Neural cell (in vitro differentiated cells): ENCODE results near the gene GLT1D1. TPM values are rescaled to one million over a fixed set of nuclear protein-coding genes. Genes with fewer than 3 reads are reported as not detected.

Source experiments
- H2AFZ ChIP-seq: fragments of 200-600, 300-800 bp; sonication (generic), shearing (Covaris generic); 2 replicates; pipeline ENCODE4 v1.6.0; 2014; ENCODE audit warnings: low read depth, mild to moderate bottlenecking, antibody characterized with exemption, low read length, moderate library complexity
- H3F3A ChIP-seq: fragments of 200-600 bp; shearing (Covaris generic); 2 replicates; pipeline ENCODE4 v1.6.1; 2016; ENCODE audit warnings: mild to moderate bottlenecking, moderate library complexity, mixed read lengths, antibody characterized with exemption, low read length; ENCODE audit not compliant: insufficient read depth, poor library complexity, severe bottlenecking
- H3K27ac ChIP-seq: fragments of 200-600, 300-800 bp; sonication (generic), shearing (Covaris generic); 2 replicates; pipeline ENCODE4 v1.5.1; 2014; ENCODE audit warnings: mild to moderate bottlenecking, low read length, moderate library complexity
- H3K27me3 ChIP-seq: fragments of 300-800, 200-600 bp; sonication (generic), shearing (Covaris generic); 2 replicates; pipeline ENCODE4 v1.6.0; 2014; ENCODE audit warnings: mild to moderate bottlenecking, low read depth, low read length, moderate library complexity; ENCODE audit not compliant: insufficient read depth
- H3K36me3 ChIP-seq: fragments of 300-800, 200-600 bp; sonication (generic), shearing (Covaris generic); 2 replicates; pipeline ENCODE4 v1.5.1; 2014; ENCODE audit warnings: mild to moderate bottlenecking, antibody characterized with exemption, low read length, moderate library complexity; ENCODE audit not compliant: insufficient read depth
- H3K4me2 ChIP-seq: fragments of 300-800, 200-600 bp; sonication (generic), shearing (Covaris generic); 2 replicates; pipeline ENCODE4 v1.6.0; 2014; ENCODE audit warnings: mild to moderate bottlenecking, low read length
- H3K4me3 ChIP-seq: fragments of 300-800, 200-600 bp; sonication (generic), shearing (Covaris generic); 2 replicates; pipeline ENCODE4 v1.5.1; 2014; ENCODE audit warnings: mild to moderate bottlenecking, low read length, moderate library complexity
- H3K79me2 ChIP-seq: fragments of 200-600 bp; shearing (Covaris generic); replicated peaks from 2 replicates; pipeline ENCODE4 v1.6.0; 2014; ENCODE audit warnings: mild to moderate bottlenecking, low read length, moderate library complexity; ENCODE audit not compliant: insufficient read depth
- H3K9ac ChIP-seq: fragments of 300-800, 200-600 bp; sonication (generic), shearing (Covaris generic); 2 replicates; pipeline ENCODE4 v1.6.1; 2016; ENCODE audit warnings: mild to moderate bottlenecking, low read length, mixed read lengths
- H3K9me2 ChIP-seq: fragments of 200-600 bp; shearing (Covaris generic); 2 replicates; pipeline ENCODE4 v1.6.1; 2016; ENCODE audit warnings: mild to moderate bottlenecking, low read length, mixed read lengths; ENCODE audit not compliant: insufficient read depth
- H3K9me3 ChIP-seq: fragments of 200-600, 300-800 bp; sonication (generic), shearing (Covaris generic); 2 replicates; pipeline ENCODE4 v1.6.1; 2016; ENCODE audit warnings: mild to moderate bottlenecking, mixed run types, low read length, moderate library complexity, mixed read lengths
- H4K20me1 ChIP-seq: fragments of 200-600 bp; shearing (Covaris generic); 2 replicates; pipeline ENCODE4 v1.6.1; 2016; ENCODE audit warnings: mild to moderate bottlenecking, mixed run types; ENCODE audit not compliant: insufficient read depth
- EP300 ChIP-seq: fragments of 450-650 bp; conservative IDR thresholded peaks from 2 replicates; pipeline ENCODE4 v1.6.1; 2014; ENCODE audit warnings: antibody characterized with exemption, mild to moderate bottlenecking, moderate library complexity; ENCODE audit not compliant: poor library complexity, severe bottlenecking
- EZH2 ChIP-seq: fragments of 200-600, 300-800 bp; shearing (Covaris generic), sonication (generic); IDR thresholded peaks from 2 replicates; pipeline ENCODE4 v1.6.1; 2014; ENCODE audit warnings: antibody characterized with exemption, low read length, borderline replicate concordance, mild to moderate bottlenecking; ENCODE audit not compliant: insufficient read depth, poor library complexity, severe bottlenecking
- MXI1 ChIP-seq: fragments of 450-650 bp; conservative IDR thresholded peaks from 2 replicates; pipeline ENCODE4 v1.6.1; 2014; ENCODE audit warnings: antibody characterized with exemption, mild to moderate bottlenecking; ENCODE audit not compliant: poor library complexity, severe bottlenecking
- POLR2AphosphoS5 ChIP-seq: IDR thresholded peaks from 2 replicates; pipeline ENCODE4 v1.6.1; 2012
- RAD21 ChIP-seq: fragments of 450-650 bp; conservative IDR thresholded peaks from 2 replicates; pipeline ENCODE4 v1.6.1; 2014; ENCODE audit warnings: antibody characterized with exemption, mild to moderate bottlenecking, moderate library complexity
- SMC3 ChIP-seq: fragments of 450-650 bp; conservative IDR thresholded peaks from 2 replicates; pipeline ENCODE4 v1.6.1; 2014; ENCODE audit warnings: antibody characterized with exemption, mild to moderate bottlenecking, moderate library complexity; ENCODE audit not compliant: poor library complexity
- TAF1 ChIP-seq: IDR thresholded peaks from 2 replicates; pipeline ENCODE4 v1.6.1; 2012; ENCODE audit warnings: low read depth
- polyA plus RNA-seq: library from polyadenylated mRNA; depleted of rRNA; stranded (reverse); fragments of >200 nt; gene quantifications from 2 replicates; pipeline ENCODE4 v1.2.3, GENCODE V29; 2014
- TF ChIP-seq, protein P1 (sequence below): IDR thresholded peaks from 2 replicates; pipeline ENCODE4 v1.6.1; 2012; ENCODE audit warnings: borderline replicate concordance
- TF ChIP-seq, protein P2 (sequence below): fragments of 450-650 bp; IDR thresholded peaks from 2 replicates; pipeline ENCODE4 v1.5.1; 2014; ENCODE audit warnings: antibody characterized with exemption, mild to moderate bottlenecking, moderate library complexity; ENCODE audit not compliant: poor library complexity, severe bottlenecking

Gene GLT1D1
- polyA plus RNA-seq, 1 donor from 2014 or later, result 3.9 TPM

DNA sequence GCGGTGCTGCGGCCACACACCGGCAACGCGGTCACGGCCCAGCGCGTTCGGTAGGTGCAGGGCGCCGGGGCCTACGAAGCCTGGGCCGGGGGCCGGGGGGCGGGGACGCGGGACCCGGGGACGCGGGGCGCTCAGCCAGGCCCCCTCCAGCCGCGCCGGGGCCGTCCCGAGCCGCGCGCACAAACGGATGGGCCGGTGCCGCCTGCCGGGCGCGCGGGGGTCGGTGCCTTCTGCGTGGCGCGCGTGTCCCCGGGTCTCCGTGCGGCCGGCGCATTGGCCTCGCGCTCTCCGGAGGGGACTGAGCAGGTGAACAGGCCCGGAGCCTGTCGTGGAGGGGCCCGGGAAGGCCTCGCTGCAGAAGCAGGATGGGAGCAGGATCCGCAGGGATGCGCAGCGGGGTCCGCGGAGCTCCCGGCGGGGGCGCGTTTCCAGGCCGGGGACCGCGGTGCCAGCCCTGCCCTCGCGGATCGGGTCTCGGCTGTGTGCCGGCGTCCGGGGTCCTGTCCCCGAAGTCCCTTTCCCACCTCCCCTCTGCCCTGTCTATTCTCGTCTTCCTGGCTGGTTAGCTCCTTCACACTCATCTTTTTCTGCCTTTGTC, 421 bp downstream of the GLT1D1 start:
- no peak overlapping the region for H3K27ac ChIP-seq
- H2AFZ ChIP-seq, result peak overlapping the region; percentile 56
- peak overlapping the region; percentile 66 for H3K4me3 ChIP-seq
- peak overlapping the region; percentile 44 for H3K4me2 ChIP-seq
- no peaks in the 10 kb centered on the region for H3K9me2 ChIP-seq
- no peaks in the 10 kb centered on the region for H3K79me2 ChIP-seq
- no peaks in the 10 kb centered on the region for H3K9me3 ChIP-seq
- H3K9ac ChIP-seq, result peak overlapping the region; percentile 61
- TF ChIP-seq POLR2AphosphoS5 (no peak), MXI1 (peak; percentile 21)
- no peaks in the 10 kb centered on the region for H4K20me1 ChIP-seq
- no peaks in the 10 kb centered on the region for H3K36me3 ChIP-seq
- peaks cover 23% of the 10 kb centered on the region for H3K27me3 ChIP-seq
- no peaks in the 10 kb centered on the region for H3F3A ChIP-seq

DNA sequence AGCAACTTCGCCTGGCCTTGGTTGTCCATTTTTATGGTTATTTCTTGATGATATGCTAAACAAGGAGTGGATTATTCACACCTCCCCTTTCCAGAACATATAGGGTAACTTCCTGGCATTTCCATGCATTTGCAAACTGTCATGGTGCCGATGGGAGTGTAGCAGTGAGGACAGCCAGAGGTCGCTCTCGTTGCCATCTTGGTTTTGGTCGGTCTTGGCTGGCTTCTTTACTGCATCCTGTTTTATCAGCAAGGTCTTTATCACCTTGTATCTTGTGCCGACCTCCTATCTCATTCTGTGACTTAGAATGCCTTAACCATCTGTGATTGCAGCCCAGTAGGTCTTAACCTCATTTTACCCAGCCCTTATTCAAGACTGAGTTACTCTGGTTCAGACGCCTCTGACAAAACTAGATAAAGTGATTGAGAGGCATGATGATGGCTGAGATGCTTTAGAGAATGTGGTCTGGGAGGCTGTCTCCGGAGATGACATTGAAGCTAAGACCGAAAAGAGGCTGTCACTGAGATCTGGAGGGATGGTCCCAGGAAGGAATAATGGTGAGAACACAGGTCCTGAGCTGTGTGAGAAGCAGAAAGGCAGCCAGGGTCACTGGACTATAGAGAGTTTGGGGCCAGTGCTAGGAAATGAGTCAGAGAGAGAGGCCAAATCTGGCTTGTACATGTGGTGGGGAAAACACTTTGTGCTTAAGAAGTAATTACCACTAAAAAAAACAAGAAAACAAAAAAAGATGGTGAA, 2.9 kb downstream of the GLT1D1 start:
- Histone ChIP-seq H3K36me3 (no peaks in the 10 kb centered on the region), H4K20me1 (no peaks in the 10 kb centered on the region), H3K9me3 (no peaks in the 10 kb centered on the region), H3F3A (no peaks in the 10 kb centered on the region), H3K4me2 (no peak overlapping the region), H2AFZ (no peak overlapping the region), H3K27me3 (peaks cover 23% of the 10 kb centered on the region), H3K9ac (no peak overlapping the region), H3K4me3 (no peak overlapping the region), H3K27ac (no peak overlapping the region), H3K9me2 (no peaks in the 10 kb centered on the region), H3K79me2 (no peaks in the 10 kb centered on the region)
- TF ChIP-seq EP300, result no peak
- TF ChIP-seq, protein P1, sequence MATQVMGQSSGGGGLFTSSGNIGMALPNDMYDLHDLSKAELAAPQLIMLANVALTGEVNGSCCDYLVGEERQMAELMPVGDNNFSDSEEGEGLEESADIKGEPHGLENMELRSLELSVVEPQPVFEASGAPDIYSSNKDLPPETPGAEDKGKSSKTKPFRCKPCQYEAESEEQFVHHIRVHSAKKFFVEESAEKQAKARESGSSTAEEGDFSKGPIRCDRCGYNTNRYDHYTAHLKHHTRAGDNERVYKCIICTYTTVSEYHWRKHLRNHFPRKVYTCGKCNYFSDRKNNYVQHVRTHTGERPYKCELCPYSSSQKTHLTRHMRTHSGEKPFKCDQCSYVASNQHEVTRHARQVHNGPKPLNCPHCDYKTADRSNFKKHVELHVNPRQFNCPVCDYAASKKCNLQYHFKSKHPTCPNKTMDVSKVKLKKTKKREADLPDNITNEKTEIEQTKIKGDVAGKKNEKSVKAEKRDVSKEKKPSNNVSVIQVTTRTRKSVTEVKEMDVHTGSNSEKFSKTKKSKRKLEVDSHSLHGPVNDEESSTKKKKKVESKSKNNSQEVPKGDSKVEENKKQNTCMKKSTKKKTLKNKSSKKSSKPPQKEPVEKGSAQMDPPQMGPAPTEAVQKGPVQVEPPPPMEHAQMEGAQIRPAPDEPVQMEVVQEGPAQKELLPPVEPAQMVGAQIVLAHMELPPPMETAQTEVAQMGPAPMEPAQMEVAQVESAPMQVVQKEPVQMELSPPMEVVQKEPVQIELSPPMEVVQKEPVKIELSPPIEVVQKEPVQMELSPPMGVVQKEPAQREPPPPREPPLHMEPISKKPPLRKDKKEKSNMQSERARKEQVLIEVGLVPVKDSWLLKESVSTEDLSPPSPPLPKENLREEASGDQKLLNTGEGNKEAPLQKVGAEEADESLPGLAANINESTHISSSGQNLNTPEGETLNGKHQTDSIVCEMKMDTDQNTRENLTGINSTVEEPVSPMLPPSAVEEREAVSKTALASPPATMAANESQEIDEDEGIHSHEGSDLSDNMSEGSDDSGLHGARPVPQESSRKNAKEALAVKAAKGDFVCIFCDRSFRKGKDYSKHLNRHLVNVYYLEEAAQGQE, result no peak
- TF ChIP-seq, protein P2, sequence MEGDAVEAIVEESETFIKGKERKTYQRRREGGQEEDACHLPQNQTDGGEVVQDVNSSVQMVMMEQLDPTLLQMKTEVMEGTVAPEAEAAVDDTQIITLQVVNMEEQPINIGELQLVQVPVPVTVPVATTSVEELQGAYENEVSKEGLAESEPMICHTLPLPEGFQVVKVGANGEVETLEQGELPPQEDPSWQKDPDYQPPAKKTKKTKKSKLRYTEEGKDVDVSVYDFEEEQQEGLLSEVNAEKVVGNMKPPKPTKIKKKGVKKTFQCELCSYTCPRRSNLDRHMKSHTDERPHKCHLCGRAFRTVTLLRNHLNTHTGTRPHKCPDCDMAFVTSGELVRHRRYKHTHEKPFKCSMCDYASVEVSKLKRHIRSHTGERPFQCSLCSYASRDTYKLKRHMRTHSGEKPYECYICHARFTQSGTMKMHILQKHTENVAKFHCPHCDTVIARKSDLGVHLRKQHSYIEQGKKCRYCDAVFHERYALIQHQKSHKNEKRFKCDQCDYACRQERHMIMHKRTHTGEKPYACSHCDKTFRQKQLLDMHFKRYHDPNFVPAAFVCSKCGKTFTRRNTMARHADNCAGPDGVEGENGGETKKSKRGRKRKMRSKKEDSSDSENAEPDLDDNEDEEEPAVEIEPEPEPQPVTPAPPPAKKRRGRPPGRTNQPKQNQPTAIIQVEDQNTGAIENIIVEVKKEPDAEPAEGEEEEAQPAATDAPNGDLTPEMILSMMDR, result no peak
- TF ChIP-seq SMC3, result no peak
- TF ChIP-seq MXI1, result no peak
- no peak for TF ChIP-seq POLR2AphosphoS5
- no peak for TF ChIP-seq EZH2
- TF ChIP-seq RAD21, result no peak
- TF ChIP-seq TAF1, result no peak
